Superior temporal gyrus (tissue), 1 donor: ENCODE data around the gene KLK2.

Experiments
- DNase-seq: peaks from one replicate; pipeline ENCODE4 v3.0.0-alpha.2; 2016; ENCODE audit errors: extremely low spot score

KLK2 gene

DNA sequence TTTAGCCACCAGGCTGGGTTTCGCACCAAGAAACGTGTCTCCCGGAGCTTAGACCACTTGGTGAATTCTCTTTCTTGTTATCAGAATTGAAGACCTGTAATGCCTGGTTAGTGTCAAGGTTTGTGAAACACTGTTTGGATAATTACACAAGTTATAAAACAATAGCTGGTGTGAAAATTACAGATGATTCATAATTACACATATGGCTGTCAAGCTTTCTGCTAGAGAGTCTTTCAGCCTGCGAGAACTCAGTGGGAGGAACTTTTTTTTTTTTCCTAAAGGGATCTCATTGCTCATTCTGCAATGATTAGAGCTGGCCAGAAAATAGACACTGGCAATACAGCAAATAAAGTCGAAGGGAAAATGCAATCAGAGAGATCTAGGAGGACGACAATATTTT, 51.3 kb downstream of the KLK2 start:
- DNase-seq = peak; percentile 24

DNA sequence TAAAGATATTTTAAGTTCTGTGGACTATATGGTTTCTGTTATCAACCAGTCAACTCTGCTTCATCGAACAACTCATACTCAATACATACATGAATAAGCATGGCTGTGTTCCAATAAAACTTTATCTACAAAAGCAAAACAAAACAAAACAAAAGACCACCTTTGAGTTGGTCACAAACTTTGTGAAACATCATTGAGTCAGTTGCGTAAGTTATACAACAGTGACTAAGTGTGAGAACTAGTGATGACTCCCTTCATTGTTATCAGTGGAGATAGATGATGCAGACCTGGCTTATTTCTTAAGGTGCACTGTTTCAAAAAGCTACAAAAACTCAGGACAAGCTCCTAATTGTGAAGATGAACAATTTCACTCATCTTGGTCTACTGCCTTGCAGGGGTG, 52.5 kb downstream of the KLK2 start:
- DNase-seq = no peak

DNA sequence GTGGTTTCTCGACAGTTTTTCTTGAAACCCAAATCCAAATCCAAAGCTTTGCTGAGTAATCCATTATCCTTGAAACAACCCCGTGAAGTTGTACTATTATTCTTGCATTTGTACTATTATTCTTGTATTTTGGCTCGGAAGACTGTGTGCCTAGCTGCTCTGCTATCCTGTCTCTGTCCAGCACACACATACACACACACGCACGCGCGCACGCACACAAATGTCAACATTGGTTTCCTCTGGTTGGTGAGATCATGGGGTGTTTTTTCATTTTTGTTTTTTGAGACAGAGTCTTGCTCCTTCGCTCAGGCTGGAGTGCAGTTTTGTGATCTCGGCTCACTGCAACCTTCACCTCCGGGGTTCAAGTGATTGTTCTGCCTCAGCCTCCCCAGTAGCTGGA, 52.9 kb downstream of the KLK2 start:
- no peak for DNase-seq

DNA sequence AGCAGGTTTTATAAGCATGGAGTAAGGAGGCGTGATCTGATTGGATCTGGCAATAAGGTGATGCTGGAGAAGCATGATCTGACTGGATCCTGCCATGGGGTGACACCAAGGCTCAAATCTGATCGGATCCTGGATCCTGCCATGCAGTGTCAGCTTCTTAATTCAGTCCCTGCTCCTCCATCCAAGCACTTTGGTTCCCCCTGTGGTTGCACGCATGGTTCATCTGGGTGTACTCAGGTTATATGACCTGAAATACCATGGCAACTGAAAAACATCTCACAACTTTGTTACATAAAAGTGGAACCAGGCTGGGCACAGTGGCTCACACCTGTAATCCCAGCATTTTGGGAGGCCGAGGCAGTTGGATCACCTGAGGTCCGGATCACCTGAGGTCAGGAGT, 55.6 kb downstream of the KLK2 start:
- DNase-seq = no peak
